ENCODE data around the gene PEAK1. TPM values are rescaled to one million over a fixed set of nuclear protein-coding genes. Genes with fewer than 3 reads are reported as not detected.
A peak's percentile ranks its signal among the peaks of the same experiment; 100 is the strongest.

The PEAK1 gene
- total RNA-seq, 1 donor from 2014 or later, result 58.0 TPM

DNA sequence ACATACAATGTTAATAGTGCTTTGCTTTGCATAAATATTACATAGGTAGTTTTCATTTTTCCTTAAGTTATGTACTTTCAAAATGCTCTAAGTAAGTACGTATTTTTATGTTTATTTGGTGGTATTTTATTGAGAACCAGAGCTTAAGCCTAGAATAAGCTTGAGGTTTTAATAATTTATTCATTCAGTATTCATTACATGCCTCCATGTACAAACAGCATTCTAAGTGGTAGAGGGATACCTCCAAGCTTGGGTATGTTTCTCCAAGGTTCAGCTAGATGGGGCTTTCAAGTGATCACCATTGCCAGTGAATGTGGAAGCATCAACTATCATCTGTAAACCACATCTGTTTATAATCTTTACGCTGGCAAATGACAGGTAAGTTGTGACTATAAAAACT lies 52.3 kb downstream of the PEAK1 start:
- DNase-seq (ENCODE audit: low read depth), result no peak

DNA sequence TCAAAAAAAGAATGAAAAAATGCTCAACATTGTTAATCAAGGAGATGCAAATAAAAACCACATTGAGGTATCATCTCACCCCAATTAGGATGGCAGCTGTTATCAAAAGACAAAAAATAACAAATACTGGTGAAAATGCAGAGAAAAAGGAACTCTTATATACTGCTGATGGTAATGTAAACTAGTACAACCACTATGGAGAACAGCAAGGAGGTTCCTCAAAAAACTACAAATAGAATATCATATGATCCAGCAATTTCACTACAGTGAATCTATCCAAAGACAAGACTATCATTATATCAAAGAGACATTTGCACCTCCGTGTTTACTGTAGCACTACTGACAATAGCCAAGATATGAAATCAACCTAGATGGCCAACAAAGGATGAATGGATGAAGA lies 58.4 kb downstream of the PEAK1 start:
- DNase-seq (ENCODE audit: low read depth), result no peak

DNA sequence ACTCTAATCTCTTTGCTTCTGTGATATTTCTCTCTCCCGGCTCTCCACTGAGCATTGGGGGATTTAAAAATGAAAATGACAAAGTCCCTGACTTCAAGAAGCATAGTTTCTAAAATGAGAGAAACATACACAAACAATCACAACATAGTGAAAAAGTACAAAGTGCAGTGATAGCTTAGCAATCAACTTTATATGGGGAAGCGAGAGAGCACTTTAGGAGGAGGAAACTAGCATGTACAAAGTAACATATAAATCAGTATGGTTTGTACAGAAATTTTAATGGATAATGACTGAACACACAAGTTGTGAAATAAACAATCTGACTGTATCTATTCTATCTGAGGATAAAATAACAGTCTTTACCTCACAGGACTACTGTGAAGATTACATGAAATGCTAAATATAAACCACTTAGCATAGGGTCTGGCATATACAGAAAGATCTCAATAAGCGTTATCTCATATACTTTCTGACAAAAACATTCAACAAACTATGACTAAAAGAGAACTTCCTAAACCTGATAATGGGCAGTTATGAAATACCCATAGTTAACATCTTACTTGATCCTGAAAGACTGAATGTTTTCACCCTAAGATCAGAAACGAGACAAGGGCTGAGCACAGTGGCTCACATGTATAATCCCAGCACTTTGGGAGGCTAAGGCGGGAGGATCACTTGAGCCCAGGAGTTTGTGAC lies 61.2 kb downstream of the PEAK1 start:
- DNase-seq (ENCODE audit: low read depth), result no peak

DNA sequence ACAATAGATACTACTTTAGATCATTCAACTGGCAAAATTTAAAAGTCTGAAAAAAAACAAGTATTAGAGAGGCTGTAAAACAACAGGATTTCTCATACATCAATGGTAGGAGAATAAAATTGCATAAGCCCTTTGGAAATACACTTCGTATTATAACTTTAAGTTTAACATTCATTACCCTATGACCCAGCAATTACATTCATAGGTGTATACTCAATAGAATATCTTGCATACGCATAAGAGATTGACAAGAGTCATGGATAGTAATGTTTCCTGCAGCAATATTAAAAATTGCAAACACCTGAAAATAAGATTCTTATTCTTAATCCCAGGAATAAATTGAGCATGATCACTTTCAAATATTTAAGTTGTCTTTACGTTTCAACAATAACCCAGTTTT lies 63.6 kb downstream of the PEAK1 start:
- no peak for DNase-seq (ENCODE audit: low read depth)

DNA sequence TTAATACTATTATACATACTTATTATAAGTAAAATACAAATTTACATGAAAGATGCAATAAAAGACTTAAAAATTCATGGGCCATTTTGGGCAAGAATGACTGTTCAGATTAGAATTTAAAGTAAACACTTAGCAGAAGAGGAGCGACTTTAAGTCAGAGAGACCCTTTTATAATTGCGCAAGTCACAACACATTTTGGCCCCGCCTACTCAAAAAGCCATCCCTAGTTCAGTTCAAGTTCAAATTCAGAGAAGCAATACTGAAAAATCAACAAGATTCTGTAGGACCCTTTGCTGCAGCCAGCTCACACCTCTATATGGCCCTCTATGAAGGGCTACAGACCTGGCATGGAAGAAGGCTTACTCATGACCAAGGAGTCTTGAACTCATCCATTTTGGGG lies 64.6 kb downstream of the PEAK1 start:
- DNase-seq (ENCODE audit: low read depth), result no peak

DNA sequence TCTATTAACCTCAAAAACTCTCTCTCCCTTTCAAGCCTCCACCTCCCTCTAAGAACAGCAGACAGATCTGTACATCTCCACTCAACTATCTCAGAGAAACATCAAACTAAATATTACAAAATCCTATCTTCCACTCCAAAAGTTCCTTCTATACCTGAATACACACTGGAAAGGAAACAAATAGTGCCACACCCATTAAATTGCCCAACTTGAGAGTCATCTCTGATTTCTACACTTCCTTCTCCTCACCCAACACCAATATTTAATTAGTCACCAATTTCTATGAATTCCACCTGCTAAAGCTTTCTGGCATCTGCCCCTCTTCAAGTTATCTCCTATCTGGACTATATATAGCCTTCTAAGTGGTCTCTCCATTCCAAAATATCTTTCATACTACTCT lies 65.8 kb downstream of the PEAK1 start:
- peak; percentile 14 for DNase-seq (ENCODE audit: low read depth)

DNA sequence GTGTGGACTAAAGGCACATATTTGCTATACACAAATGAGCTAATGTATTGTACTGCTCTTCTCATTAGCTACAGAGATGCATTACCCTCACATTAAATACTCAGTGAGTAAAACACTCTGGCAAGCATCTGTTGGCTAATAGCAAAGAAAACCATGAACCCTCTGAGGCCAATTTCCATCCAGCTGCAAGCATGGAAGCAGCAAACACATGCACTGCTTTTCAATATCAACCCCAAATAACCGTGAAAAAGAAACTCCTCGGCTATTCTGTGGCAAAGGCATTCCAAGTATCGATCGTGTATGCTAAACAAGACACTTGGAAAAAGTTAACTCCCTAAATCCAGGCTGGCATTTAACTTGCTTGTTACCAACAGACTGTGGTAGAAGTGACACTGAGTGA lies 67.0 kb downstream of the PEAK1 start:
- DNase-seq (ENCODE audit: low read depth), result no peak

DNA sequence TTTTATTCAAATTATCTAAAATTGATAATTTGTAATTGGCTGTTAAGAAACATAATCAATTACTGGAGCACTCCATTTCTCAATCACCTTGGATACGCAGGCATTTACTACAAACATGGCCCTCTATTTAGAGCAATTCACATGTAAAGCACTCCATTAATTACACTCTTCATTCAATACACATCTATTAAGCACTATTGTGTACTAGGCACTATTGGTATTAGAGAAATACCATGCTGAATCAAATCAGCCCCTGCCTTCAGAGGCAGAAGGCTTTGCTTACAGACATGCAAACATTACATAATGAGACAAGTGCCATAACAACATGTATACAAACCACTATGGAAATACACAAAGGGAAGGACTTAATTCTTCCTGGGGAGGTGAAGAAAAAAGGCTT lies 69.1 kb downstream of the PEAK1 start:
- no peak for DNase-seq (ENCODE audit: low read depth)

DNA sequence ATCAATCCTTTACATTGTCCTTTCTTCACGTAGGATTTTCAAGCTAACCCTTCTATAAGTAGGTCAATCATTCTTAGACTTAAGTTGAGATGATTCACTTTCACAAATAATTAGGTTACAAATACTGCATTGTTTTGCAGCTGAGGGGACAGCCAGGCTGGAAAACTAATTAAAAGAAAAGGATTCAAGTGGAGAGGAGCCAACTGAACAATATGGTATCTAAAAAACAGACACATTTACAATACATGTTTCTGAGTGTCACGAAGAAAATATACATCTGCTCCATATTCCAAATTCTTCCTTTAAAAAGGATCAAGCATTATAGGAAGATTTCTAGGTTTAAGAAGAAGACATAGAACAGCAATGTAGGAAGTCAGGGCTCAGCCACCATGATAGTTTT lies 70.2 kb downstream of the PEAK1 start:
- DNase-seq (ENCODE audit: low read depth), result no peak

DNA sequence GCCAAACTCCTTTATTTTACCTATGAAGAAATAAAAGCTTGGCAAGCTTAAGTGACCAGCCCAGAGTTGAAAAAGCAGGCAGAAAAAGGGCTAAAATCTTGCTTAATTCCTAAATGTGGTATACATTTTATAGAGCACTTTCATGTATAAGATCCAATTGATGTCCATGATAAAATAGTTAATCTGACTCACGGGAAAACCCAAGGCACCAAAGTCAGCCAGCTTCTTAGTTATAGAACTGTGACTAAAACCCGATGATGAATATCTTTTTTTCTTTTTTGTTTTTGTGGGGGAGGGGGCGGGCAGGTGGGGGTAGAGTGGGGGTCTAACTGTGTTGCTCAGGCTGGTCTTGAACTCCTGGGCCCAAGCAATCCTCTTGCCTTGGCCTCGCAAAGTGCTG lies 71.4 kb downstream of the PEAK1 start:
- no peak for DNase-seq (ENCODE audit: low read depth)

DNA sequence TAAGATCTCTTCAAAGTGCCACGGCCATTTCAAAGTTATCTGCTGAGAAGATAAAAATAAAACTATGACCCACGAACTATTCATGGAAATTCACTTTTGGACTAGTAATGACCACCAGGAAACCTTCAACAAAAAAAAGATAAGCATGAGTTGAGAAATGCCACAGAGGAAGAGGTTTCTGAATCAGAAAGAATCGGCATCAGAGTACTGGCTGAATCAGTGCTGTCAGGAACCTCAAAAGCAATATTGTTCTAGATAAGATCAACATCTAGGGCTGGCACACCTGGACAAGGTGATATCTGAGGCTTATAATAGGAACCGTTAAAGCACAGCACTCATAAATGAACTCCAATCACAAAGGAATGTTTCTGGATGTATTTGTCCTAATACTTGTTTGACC lies 72.7 kb downstream of the PEAK1 start:
- no peak for DNase-seq (ENCODE audit: low read depth)

DNA sequence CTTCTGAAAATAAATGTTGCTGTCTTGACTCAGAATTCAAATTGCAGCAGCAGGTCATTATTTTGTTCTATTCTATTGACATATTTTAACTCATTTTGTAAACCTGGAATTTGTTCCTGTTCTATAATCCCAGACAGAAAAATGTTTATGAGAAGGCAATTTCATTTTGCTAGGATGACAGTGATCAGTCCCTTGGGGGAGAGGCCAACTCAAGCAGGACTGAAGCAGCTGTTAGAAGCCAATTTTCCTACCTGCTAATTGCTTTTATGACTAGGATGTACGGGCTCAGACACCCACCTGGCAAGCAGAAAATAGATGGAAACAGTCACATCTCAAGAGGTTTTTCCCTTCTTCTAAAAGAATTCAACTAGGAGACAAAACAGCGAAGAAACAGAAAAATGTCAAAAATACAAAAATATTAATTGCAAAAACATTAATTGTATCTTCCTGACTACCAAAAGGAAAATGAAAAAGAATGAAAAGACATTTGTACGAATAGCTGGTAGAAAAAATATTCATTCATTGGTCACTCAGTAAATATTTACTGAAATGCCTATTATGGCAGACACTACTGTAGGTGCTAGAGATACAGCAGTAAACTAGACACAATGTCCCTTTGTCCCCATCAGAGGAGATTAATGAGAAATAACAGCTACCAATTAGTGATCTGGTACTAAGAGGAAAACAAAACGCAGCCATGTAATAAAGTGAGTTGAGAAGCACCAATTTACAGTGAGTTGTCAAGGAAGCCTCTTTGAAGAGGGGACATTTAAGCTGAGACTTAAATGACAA lies 73.5 kb downstream of the PEAK1 start:
- DNase-seq (ENCODE audit: low read depth), result no peak

DNA sequence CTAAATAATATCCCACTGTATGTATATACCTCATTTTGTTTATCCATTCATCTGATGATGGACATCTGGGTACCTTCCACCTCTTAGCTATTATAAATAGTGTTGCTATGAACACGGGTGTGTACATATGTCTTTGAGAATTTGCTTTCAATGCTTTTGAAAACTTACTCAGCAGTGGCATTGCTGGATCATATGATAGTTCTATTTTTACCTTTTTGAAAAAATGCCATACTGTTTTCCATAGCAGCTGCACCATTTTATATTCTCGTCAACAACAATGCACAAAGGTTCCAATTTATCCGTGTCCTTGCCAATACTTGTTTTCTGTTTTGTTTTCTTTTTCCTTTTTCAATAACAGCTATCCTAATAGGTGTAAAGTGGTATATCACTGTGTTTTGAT lies 77.1 kb downstream of the PEAK1 start:
- no peak for DNase-seq (ENCODE audit: low read depth)

DNA sequence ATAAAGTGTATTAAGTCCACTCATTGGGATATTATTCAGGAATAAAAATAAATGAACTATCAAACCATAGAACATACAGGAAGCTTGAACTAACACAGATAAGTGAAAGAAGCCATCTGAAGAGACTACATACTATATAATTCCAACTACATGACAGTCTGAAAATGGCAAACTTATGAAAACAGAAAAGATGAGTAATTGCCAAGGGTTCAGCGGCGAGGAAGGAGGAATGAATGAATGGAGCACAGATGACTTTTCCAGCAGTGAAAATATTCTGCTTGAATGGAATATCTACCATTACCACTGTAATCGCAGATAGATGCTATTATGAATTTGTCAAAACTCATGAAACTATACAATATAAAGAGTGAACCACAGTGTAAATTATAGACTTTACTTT lies 79.7 kb downstream of the PEAK1 start:
- DNase-seq (ENCODE audit: low read depth), result no peak

DNA sequence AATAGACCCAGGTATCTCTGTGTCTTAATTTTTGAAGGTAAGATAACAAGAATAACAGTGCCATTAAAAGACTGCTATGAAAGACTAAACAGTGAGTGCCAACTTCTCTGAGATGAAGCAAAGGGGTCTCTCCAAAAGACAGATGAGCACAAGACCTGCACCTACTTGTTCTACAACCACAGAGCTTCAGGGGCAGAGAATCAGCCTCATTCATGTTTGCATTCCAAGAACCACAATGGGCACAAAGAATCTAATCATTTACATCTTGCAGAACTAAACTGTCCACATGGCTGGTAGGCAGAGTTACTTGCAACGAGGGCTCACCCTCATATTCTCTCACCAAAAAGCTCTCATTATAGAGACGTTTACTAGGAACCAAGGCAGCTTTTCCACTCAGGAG lies 83.9 kb downstream of the PEAK1 start:
- no peak for DNase-seq (ENCODE audit: low read depth)

DNA sequence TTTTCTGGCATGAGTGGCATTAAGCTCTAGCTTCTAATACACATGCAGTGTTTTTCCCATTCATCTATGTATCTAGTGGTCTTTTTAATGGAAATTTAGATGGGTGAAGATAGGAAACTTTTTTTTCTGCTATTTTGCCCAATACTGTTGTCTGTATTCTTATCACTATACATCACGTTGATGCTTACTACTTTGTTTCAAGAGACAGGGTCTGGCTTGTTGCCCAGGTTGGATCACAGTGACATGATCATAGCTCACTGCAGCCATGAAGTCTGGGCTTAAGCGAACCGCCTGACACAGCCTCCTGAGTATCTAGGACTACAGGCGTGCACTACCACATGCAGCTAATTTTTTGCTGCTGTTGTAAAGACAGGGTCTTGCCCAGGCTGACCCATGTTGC lies 84.6 kb downstream of the PEAK1 start:
- DNase-seq (ENCODE audit: low read depth), result no peak

DNA sequence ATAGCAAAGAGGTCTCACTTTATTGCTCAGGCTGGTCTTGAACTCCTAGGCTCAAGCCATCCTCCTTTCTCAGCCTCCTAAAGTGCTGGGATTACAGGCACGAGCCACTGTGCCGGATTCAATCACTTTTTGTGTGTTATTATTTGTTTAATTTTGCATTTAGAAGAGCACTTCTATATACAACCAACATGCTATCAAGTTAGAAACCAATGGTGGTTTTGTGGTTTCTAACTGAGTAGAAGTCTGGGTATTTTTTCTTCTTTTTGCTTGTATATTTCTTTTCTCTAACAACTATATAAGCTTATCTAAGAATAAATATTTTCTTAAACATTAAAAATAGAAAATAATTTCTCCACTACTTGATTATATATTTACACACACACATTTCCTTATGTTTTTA lies 86.7 kb downstream of the PEAK1 start:
- DNase-seq (ENCODE audit: low read depth), result no peak

DNA sequence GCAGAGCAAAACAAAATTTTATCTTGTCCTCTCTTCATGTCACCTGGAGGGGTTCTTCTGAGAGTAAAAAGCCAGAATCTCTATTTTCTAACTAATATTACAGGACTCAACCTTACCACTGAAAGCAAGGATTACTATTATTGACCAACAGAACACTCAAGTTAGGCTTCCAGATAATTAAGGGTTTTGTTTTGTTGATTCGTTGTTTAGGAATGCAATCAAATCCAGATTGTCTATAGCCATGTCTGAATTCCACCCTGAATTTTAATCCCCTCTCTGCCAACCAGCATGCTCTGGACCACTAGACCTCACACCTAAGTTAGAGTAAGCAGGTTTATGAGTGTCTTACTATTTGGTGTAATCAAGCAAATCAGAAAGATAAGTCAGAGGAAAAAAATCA lies 90.7 kb downstream of the PEAK1 start:
- DNase-seq (ENCODE audit: low read depth), result peak; percentile 27

DNA sequence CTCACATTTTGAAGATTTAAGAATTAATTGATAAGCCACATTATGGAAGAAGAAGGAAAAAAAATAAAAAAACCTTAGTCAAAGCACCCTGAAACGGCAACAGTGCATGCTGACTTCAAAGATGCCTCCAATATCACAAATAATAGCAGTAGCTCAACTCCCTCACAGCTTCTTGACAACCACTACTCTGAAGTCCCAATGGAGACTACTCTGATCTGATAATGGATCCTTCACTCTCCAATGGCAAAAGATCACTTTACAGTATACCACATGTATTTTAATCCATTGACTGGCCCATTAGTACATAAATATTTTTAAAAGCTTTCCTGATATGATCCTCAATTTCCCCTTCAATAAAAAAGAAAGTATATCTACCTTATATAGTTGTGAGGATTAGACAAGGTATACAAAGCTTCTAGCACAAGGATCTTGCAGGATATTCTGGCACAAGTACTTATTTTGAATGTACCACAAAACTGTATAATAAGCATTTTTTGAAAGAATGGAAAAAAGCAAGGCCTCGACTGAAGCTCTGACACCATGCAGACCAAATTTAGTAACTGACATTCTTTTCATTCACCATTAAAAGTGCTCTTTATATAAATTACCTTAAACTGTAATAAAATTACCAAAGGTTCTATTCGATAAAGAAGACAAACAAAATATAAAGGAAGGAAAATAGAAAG lies 91.9 kb downstream of the PEAK1 start:
- no peak for DNase-seq (ENCODE audit: low read depth)

DNA sequence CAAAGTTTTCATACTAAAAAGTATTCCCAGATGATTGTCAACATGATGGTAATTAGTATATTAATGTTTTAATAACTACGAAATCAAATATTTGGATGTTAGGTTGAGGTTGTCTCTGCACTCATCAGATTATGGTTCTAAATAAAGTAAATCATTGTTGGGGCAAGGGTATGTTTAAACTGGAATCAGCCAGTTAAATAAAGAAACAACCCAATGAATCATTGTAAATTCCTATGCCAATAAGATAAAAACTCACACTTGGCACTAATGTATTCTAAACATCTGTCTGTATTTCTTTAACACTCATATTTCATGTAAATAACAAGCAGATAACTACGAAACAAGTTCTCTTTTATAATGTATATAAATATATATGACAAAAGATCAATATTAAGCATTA lies 92.7 kb downstream of the PEAK1 start:
- peak; percentile 21 for DNase-seq (ENCODE audit: low read depth)

DNA sequence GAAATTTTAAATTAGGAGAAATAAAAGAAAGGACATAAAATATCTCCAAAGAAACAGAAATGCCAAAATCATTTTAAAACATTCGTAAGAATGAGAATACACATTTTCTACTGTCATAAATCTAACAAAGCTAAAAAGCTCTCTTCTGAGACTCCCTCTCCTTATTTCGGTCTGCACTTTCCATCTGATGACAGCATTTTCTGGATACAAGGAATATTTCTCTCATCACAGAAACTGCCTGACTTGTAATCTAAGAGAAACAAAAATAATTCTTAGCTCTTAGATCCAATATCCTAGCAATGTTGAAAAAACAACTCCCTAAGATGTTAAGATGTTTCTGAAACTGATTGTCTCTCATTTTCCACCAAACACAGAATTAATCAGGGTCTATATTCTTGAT lies 93.5 kb downstream of the PEAK1 start:
- DNase-seq (ENCODE audit: low read depth), result no peak

DNA sequence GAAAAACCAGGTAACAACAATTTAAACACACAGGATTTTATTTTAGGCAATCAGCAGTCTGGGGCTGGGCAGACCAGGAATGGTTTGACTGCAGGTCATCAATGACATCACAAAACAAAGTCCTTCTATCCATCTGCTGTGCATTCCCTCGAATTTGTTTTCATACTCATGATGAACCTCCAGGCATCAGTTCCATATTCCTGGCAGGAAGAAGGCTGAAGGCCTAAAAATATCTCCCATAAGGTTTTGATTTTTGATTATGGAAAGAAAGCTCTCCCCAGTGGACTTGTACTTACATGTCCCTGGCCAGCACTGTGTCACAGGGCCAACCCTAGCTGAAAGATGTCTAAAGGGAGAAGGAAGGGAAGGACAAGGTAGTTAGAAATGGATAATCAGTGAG lies 107.4 kb downstream of the PEAK1 start:
- DNase-seq (ENCODE audit: low read depth), result no peak
